ENCODE measurements around the gene ZBTB17.
A peak's percentile ranks its signal among the peaks of the same experiment; 100 is the strongest.

ZBTB17 gene

GRCh38 chr1:15955552-15955951, 20.3 kb downstream of the ZBTB17 start:
- DNase-seq = no peak
- Histone ChIP-seq H4K20me1 (ENCODE audit: insufficient read depth, low read length) (peaks cover 67% of the 10 kb centered on the region), H2AFZ (ENCODE audit: low read depth, low read length) (no peak overlapping the region), H3K27me3 (ENCODE audit: insufficient read depth, low read length, poor library complexity) (no peaks in the 10 kb centered on the region), H3K4me3 (ENCODE audit: low read depth in 1 of 2, low read length in 2 of 2) (no peak overlapping the region), H3K27ac (ENCODE audit: low read length) (no peak overlapping the region), H3K79me2 (ENCODE audit: insufficient read depth, low read length) (peaks cover 86% of the 10 kb centered on the region), H3K9ac (ENCODE audit: low read depth, low read length) (no peak overlapping the region), H3K4me2 (ENCODE audit: insufficient read depth, low read length) (no peak overlapping the region), H3K9me3 (ENCODE audit: insufficient read depth, low read length, severe bottlenecking) (no peaks in the 10 kb centered on the region), H3K36me3 (ENCODE audit: insufficient read depth, low read length) (peaks cover 41% of the 10 kb centered on the region), H3K4me1 (ENCODE audit: insufficient read depth, low read length) (no peaks in the 10 kb centered on the region)
- no peak for TF ChIP-seq CTCF (IDR thresholded peaks at IDR 0.05; ENCODE audit: borderline replicate concordance, extremely low read depth, low read length, poor library complexity, severe bottlenecking)
- no peak for TF ChIP-seq EZH2 (IDR thresholded peaks at IDR 0.05; ENCODE audit: borderline replicate concordance, low read depth, low read length, severe bottlenecking)
- no peak for ATAC-seq (ENCODE audit: insufficient read depth, low read depth)

- Histone ChIP-seq H3K79me2 (ENCODE audit: insufficient read depth, low read length) (peaks cover 90% of the 10 kb centered on the region), H3K9ac (ENCODE audit: low read depth, low read length) (no peak overlapping the region), H3K27ac (ENCODE audit: low read length) (peak overlapping the region; percentile 25; the same call in 1 of the 2 replicates), H2AFZ (ENCODE audit: low read depth, low read length) (no peak overlapping the region), H3K4me1 (ENCODE audit: insufficient read depth, low read length) (no peaks in the 10 kb centered on the region), H3K27me3 (ENCODE audit: insufficient read depth, low read length, poor library complexity) (no peaks in the 10 kb centered on the region), H4K20me1 (ENCODE audit: insufficient read depth, low read length) (peaks cover 76% of the 10 kb centered on the region), H3K4me3 (ENCODE audit: low read depth in 1 of 2, low read length in 2 of 2) (no peak overlapping the region), H3K4me2 (ENCODE audit: insufficient read depth, low read length) (no peak overlapping the region), H3K9me3 (ENCODE audit: insufficient read depth, low read length, severe bottlenecking) (no peaks in the 10 kb centered on the region), H3K36me3 (ENCODE audit: insufficient read depth, low read length) (peaks cover 48% of the 10 kb centered on the region)
- no peak for ATAC-seq (ENCODE audit: insufficient read depth, low read depth)
- DNase-seq = no peak
- TF ChIP-seq CTCF (IDR thresholded peaks at IDR 0.05; ENCODE audit: borderline replicate concordance, extremely low read depth, low read length, poor library complexity, severe bottlenecking) (no peak), EZH2 (IDR thresholded peaks at IDR 0.05; ENCODE audit: borderline replicate concordance, low read depth, low read length, severe bottlenecking) (no peak)
Measured at GRCh38 chr1:15954316-15954715, 21.6 kb downstream of the ZBTB17 start.

- Histone ChIP-seq H4K20me1 (ENCODE audit: insufficient read depth, low read length) (peaks cover 77% of the 10 kb centered on the region), H3K36me3 (ENCODE audit: insufficient read depth, low read length) (peaks cover 51% of the 10 kb centered on the region), H3K4me3 (ENCODE audit: low read depth in 1 of 2, low read length in 2 of 2) (no peak overlapping the region), H3K9me3 (ENCODE audit: insufficient read depth, low read length, severe bottlenecking) (no peaks in the 10 kb centered on the region), H3K9ac (ENCODE audit: low read depth, low read length) (no peak overlapping the region), H3K79me2 (ENCODE audit: insufficient read depth, low read length) (peaks cover 90% of the 10 kb centered on the region), H3K4me2 (ENCODE audit: insufficient read depth, low read length) (no peak overlapping the region), H2AFZ (ENCODE audit: low read depth, low read length) (no peak overlapping the region), H3K27me3 (ENCODE audit: insufficient read depth, low read length, poor library complexity) (no peaks in the 10 kb centered on the region), H3K4me1 (ENCODE audit: insufficient read depth, low read length) (no peaks in the 10 kb centered on the region), H3K27ac (ENCODE audit: low read length) (0 out of 2 replicates have a peak overlapping the region, but pooled peaks have one; percentile 25)
- TF ChIP-seq CTCF (IDR thresholded peaks at IDR 0.05; ENCODE audit: borderline replicate concordance, extremely low read depth, low read length, poor library complexity, severe bottlenecking) (no peak), EZH2 (IDR thresholded peaks at IDR 0.05; ENCODE audit: borderline replicate concordance, low read depth, low read length, severe bottlenecking) (no peak)
- ATAC-seq (ENCODE audit: insufficient read depth, low read depth) (no peak), DNase-seq (no peak)
Measured at GRCh38 chr1:15953791-15954241, 22.1 kb downstream of the ZBTB17 start.
